ENCODE measurements around the gene AMZ1.
"Not testable (repeated sequence)": the region's sequence is repeated elsewhere in the genome, so short reads cannot be mapped to it uniquely, and the experiment has no call there.

Gene AMZ1

GRCh38 chr7:2727206-2727605, 39.2 kb downstream of the AMZ1 start:
- not testable (repeated sequence) for DNase-seq (ENCODE audit: low read depth in 2 of 2)

DNA sequence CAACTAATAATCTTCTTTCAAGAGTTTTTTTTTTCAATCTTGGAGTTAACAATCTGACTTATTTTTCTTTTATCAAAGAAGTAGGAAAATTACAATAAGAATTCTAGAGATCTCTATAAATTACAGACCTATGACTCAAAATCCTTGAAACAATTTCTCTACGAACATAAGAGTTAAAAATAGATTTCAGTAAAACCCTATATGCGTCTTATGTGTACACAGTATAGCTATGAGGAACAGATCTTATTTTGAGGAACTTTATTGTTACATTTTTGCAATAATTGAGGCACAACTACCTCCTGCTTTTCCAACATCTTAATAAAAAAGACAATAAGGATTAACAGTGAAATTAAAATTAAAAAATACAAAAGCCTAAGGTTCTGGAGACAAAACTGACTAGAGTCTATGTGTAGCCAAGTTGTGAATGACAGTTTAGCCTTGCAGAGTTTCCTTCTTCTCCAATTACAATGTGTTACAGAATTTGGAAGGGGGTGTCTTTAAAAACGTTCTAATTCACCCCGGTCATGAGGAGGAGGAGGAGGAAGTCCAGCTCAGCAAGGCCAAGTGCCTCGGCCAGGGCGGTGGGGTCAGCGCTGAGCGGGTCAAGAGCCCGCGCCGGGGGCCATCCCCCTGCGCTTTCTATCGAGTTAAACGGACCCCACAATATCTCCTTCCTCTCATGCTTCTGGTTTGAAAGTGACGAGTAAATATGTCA, 40.5 kb downstream of the AMZ1 start:
- no peak for DNase-seq (ENCODE audit: low read depth in 2 of 2)

DNA sequence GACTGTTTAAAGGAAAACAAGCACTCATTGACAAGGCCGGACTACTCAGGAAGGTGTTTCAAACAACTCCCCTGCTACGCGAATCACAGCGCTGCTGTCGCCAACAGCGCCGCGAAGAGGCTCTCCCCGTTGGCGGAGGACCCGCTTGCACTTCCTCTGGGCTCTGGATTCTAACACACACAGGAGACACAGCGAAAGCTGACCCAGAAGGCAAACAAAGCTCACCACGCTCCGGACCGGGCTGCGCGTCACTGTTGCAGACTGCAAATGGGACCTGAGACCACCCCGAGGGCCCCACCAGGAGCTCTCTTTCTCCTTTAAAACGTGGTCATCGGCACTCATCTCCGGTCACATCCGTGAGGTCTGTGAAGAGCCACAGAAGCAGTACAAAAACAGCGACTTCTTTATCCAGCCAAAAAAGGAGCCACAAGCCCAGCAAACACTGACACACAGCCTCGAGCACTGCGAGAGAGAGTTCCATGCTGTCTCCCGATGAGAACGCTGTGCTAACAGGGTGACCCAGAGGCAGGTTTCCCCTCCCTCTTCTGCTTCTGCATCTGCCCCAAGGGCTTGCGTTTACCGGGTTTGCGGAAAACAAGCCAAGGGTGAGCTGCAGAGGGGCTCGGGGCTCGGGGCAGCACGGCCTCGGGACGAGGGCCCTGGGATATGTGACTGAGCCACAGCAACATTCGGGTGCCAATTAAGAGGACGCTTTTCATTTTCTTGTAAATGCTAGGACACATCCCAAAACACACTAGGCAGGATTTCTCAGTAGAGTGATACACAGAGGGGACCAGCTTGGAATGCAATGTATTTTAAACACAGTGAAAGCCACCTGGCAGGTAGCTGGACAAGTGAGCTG, 41.3 kb downstream of the AMZ1 start:
- DNase-seq (ENCODE audit: low read depth in 2 of 2), result no peak

GRCh38 chr7:2729893-2730716, 42.1 kb downstream of the AMZ1 start:
- no peak for DNase-seq (ENCODE audit: low read depth in 2 of 2)

DNA sequence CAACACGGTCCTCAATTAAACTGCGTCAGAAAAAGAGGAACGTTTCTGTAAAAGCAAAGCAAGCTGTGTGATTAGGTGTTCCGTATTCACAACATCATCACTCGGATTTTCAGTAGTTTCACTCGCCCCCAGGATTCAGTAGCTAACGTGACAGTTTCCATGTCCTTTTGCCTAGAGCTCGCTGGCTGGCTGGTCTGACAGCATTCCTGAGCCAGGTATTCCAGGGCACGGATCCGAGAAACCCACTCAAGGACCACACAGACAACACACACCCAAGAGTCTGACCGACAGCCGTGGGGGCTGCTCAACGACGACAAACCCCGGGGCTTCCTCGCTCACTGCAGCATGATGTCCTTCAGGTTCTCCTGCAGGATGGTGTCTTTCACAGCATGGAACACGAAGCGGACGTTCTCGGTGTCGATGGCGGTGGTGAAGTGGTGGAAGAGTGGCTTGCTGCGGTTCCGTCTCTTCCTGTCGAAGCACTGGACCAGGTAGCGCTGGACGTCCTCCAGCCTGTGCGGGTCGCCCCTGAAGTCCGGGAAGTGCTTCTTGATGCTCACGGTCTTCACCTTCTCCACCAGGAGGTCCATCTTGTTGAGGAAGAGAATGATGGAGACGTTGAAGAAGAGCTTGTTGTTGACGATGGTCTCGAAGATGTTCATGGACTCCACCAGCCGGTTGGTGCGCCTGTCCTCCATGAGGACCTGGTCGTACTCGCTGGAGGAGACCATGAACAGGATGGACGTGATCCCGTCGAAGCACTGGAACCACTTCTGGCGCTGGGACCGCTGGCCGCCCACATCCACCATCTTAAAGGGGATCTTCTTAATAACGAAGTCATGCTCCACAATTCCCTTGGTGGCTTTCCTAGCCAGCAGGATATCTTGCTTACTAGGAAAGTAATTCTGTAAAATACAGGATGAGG, 43.1 kb downstream of the AMZ1 start:
- no peak for DNase-seq (ENCODE audit: low read depth in 2 of 2)

DNA sequence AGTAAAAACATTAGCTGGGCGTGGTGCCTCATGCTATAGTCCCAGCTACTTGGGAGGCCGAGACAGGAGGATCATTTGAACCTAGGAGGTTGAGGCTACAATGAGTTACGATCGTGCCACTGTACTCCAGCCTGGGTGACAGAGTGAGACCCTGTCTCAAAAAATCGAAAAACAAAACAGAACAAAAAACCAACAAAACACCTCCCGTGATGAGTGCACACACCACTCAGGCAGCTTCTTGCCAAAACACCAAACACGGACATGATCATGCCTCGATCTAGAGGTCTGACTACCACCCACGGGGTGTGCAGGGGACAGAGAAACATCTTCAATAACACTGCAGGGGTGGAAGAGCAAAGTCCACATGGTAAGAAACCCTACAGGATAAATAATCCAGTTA, 44.4 kb downstream of the AMZ1 start:
- no peak for DNase-seq (ENCODE audit: low read depth in 2 of 2)

- DNase-seq (ENCODE audit: low read depth in 2 of 2), result no peak
Measured at GRCh38 chr7:2732959-2733584, 45.1 kb downstream of the AMZ1 start.

- no peak for DNase-seq (ENCODE audit: low read depth in 2 of 2)
Measured at GRCh38 chr7:2734084-2734686, 46.2 kb downstream of the AMZ1 start.

- DNase-seq (ENCODE audit: low read depth in 2 of 2), result no peak
Measured at GRCh38 chr7:2734751-2735571, 47.0 kb downstream of the AMZ1 start.

DNA sequence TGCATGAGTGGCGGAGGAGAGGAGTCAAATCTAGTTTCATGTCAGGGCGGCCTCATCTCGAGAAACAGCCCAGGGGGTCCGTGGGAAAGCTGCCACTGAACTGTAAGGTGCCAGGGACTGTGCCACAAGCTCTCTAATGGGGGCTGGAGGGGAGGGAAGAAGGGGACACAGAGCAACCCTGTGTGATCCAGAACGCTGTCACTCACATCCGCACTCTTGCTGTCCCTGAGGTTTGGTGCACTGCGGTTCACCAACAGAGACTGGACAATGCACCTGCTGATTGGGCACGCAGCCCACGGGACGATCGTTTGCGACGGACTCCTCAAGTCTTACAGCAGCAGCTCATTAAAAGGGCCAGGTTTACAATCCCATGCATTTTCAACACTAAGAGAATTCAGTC, 47.7 kb downstream of the AMZ1 start:
- DNase-seq (ENCODE audit: low read depth in 2 of 2), result no peak

DNA sequence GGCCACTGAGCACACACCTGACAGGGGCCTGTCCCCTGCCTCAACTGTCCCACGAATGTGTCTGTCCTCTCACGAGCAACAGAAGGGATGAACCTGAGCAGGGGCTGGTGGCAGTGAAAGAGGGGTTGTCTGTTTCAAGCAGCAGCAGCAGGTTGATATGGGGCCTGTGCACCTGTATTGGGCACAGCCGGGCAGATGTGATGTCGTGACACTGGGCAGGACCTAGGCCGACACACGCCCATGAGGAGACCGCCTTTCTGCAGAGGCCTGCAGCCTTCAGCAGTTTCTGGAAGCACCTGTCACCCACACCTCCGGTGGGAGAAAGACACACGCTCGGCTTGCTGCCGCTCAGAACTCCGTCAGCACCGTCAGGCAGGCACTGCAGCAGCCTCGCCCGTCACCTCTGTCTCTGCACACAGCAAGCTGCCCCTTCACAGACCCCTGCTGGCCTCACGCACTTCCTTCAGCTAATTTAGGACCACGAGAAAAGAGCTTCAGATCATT, 48.5 kb downstream of the AMZ1 start:
- no peak for DNase-seq (ENCODE audit: low read depth in 2 of 2)

DNA sequence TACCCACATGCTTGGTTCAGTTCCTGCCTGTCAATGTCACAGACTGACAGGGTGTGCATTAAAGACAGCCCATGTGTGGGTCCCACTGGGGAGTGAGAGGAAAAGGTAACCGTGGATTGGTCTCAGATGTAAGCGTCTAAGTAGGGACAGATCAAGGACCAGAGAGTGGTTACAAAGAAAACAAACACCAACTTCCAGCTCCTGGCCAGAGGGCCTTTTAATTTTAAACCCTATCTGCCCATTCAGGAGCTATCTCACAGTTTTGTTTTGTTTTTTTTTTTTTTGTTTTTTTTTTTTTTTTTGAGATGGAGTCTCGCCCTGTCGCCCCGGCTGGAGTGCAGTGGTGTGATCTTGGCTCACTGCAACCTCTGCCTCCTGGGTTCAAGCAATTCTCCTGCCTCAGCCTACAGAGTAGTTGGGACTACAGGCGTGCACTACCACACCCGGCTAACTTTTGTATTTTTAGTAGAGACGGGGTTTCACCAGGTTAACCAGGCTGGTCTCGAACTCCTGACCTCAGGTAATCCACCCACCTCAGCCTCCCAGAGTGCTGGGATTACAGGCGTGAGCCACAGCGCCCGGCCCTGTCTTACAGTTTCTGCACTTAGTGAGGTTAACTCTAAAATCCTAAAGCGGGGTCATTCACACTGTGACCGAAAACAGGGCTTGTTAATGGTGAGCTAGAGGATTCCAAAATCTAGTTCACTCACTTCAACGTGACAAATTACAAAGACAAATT, 49.2 kb downstream of the AMZ1 start:
- DNase-seq (ENCODE audit: low read depth in 2 of 2), result not testable (repeated sequence)

- DNase-seq (ENCODE audit: low read depth in 2 of 2), result no peak
Measured at GRCh38 chr7:2737771-2738540, 50.0 kb downstream of the AMZ1 start.

DNA sequence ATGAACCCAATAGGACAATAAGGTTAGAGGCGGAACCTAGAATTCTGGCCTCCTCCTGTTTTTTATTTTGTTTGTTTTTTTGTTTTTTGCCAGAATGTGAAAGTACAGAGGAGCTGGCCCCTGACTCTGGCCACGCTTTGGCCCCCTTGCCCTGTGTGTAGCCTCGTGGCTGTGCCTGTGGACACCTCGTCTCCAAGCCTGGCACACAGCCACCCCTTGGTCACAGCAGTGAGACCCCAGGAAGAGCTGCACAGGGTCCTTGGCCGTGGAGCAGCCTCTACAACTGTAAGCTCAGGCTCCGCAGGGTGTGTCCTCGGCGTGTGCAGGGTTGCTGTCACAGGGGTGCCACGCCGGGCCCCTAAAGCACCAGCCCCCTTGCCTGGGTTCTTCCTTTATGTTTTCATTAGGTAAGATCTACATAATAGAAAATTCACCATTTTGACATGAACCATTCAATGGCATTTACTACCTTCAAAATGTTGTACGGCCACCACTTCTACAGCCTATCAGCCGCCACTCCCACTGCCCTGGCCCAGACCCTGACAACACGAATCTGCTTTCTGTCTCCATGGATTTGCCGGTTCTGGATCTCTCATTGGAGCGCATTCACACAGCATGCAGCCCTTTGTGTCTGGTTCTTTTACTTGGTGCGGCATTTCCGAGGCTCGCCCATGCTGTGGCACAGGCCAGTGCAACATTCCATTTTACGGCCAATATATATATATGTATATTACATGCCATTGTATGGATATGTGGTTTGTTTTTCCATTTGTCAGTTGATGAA, 51.0 kb downstream of the AMZ1 start:
- no peak for DNase-seq (ENCODE audit: low read depth in 2 of 2)

DNA sequence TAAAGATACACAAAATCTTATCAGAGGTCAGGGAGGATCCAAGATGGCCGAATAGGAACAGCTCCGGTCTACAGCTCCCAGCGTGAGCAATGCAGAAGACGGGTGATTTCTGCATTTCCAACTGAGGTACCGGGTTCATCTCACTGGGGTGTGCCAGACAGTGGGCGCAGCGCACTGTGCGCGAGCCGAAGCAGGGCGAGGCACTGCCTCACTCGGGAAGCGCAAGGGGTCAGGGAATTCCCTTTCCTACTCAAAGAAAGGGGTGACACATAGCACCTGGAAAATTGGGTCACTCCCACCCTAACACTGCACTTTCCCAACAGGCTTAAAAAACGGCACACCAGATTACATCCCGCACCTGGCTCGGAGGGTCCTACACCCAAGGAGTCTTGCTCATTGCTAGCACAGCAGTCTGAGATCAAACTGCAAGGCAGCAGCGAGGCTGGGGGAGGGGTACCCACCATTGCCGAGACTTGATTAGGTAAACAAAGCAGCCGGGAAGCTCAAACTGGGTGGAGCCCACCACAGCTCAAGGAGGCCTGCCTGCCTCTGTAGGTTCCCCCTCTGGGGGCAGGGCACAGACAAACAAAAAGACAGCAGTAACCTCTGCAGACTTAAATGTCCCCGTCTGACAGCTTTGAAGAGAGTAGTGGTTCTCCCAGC, 55.7 kb downstream of the AMZ1 start:
- not testable (repeated sequence) for DNase-seq (ENCODE audit: low read depth in 2 of 2)

DNA sequence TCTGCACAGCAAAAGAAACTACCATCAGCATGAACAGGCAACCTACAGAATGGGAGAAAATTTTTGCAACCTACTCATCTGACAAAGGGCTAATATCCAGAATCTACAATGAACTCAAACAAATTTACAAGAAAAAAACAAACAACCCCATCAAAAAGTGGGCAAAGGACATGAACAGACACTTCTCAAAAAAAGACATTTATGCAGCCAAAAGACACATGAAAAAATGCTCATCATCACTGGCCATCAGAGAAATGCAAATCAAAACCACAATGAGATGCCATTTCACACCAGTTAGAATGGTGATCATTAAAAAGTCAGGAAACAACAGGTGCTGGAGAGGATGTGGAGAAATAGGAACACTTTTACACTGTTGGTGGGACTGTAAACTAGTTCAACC, 60.7 kb downstream of the AMZ1 start:
- DNase-seq (ENCODE audit: low read depth in 2 of 2), result not testable (repeated sequence)
